HG02678 (cell line): ENCODE measurements around the gene CEACAM21.

Experiments used
- ATAC-seq: cut with Tn5 transposase; IDR thresholded peaks from one replicate; pipeline ENCODE4 v1.9.1; 2021; ENCODE audit warnings: mild to moderate bottlenecking, moderate library complexity; ENCODE audit not compliant: unreplicated experiment

Gene CEACAM21

GRCh38 chr19:41584260-41584810 is 8.4 kb downstream of the CEACAM21 start:
- no peak for ATAC-seq

DNA sequence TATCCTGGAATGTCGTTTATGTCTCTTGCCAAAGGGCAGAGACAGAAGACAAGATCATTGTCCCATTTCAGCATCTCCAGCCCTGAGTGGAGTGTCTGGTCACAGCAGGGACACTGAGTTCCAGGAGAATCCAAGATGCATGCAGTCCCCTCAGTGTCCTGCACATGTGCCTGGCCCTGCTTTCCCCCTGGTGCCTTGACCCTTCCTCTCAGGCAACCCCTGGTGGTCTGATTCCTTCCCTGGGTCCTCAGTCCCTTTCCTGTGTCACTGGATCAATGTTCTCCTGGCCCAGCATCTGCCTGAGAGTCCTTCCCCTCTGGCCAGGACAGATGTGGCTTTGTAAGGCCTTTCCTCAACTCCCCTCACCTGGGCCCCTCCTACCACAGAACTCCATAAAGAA is 9.0 kb downstream of the CEACAM21 start:
- ATAC-seq = no peak

GRCh38 chr19:41586064-41586463 is 10.1 kb downstream of the CEACAM21 start:
- ATAC-seq = no peak

DNA sequence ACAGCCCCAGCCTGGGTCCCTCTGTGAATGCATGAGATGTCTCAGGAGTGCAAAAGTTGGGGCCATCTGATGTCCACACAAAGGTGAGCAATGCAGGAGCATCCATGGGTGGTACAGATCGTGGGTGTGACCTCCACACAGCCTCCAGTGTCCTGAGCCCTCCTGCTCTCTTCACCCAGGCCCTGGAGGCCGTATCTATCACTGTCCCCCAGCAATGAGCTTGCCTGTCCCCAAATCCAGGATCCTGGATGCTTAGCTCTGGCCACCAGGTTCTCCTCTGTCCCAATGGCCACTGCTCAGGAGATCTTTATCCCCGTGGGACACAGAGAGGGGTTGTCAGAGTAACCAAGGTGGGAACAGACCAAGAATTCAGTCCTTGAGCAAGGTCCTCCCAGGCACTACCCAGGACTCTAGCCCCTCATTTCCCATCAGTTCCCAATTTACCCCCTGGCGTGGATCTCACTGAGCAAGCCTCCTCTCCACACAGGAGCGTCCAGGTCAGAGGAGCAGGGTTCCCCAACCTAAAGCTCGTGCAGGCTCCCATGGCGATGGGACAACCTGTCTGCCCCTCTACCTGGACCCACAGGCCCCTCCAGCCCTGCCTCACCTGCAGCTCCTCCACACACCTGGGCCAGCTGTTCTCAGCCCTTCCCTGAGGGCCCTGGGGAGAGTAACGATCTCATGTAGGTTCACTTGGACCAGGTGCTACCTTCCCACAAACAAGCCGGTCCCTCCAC is 11.3 kb downstream of the CEACAM21 start:
- ATAC-seq = no peak

- ATAC-seq = no peak
These were observed 11.9 kb downstream of the CEACAM21 start for GRCh38 chr19:41587838-41588210.

DNA sequence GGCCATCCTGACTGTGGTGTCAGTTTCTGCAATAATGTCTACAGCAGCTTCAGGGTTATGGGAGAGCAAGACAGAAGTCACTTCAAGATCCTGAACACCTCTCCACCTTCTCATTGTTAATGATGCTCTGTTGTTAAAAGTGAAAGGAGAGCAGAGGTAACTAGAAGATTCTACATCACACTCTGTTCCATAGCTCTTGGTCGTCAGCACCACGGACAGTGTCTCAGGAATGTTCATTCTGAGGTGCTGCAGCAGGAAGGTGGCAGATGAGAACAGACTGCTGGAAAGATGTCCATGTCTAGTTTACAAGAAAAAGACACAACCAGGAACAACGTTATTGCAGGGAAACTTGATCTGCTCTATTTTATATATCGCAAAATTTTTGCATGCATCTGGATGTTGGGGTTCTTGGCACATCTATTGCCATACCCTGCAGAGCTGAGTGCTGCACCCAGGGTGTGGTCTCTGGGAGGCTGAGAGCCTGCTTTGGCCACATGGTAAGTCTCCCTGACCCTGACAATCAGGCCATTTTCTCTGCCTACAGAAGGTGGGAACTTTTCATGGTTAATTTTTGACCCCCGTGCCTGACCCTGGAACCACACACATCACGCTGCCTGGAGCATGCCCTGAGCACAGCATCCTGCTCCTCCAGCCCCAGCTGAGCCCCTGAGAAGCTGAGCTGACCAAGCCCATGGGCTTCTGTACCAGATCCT is 12.7 kb downstream of the CEACAM21 start:
- ATAC-seq = no peak

GRCh38 chr19:41589371-41589770 is 13.4 kb downstream of the CEACAM21 start:
- ATAC-seq = no peak

- ATAC-seq = no peak
These were observed 15.0 kb downstream of the CEACAM21 start for GRCh38 chr19:41590936-41591335.

- no peak for ATAC-seq
These were observed 16.1 kb downstream of the CEACAM21 start for GRCh38 chr19:41591951-41592562.

- peak; percentile 61 for ATAC-seq
These were observed 19.4 kb downstream of the CEACAM21 start for GRCh38 chr19:41595258-41595889.

GRCh38 chr19:41595890-41596280 is 19.9 kb downstream of the CEACAM21 start:
- ATAC-seq = no peak

GRCh38 chr19:41597600-41598041 is 21.7 kb downstream of the CEACAM21 start:
- ATAC-seq = no peak

DNA sequence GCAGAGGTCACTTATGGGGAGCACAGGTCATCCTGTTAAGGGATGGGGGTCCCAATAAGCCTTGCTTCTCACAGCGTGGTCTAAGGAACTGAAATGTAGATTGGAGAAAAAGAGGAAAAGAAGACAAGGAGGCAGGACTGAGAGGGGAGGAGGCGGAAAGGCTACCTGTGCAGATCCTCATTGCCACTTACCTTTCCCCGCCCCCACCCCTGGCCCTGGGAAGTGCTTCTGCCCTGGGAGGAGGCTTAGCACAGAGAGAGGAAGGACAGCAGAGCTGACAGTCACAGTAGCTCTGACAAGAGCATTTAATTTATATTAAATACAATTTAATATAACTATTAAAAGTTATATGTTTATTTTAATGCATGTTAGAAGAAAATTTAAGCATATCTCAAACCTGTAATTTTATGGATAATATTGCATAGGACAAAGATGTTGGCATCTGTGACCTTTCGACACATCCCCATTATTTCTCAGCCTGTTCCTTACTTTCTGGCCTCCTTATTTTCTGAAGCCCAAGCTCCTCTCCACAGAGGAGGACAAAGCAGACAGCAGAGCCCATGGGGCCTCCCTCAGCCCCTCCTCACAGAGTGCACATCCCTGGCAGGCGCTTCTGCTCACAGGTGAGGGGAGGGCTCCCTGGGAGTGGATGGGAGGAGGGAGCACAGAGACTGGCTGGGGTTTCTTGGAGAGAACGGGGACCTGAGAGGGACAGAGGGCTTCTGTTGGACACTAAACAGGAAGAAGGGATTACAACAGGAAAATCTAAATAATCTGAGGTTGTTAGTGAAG is 23.4 kb downstream of the CEACAM21 start:
- ATAC-seq = no peak

GRCh38 chr19:41601771-41602170 is 25.8 kb downstream of the CEACAM21 start:
- no peak for ATAC-seq

GRCh38 chr19:41604831-41605230 is 28.9 kb downstream of the CEACAM21 start:
- no peak for ATAC-seq

DNA sequence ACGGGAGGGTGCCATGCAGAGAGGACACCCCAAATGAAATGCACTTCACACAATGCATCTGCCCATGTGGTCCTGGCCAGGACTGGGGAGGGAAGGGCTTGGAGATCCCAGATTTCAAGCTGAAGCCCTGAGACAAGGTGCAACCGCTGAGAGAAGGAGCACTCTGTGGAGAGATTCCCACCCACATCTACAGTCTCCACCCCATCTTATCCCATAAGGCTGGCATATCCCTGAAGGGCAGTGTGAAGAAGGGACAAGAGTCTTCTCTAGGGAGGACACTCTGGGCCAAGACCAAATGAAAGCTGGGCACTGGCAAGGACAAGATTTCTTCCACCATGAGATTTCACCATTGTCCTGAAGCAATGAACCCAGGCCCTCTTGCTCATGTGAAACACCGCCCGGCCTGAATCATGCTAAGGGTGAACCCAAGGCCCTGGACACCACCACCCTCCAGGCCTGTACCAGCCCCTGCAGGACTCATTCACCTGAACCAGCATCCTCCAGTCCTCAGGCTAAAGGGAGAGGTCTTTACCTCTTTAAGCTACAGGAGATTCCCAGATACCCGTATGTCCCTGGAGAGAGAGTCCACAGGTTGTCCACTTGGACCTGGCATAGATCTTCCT is 30.4 kb downstream of the CEACAM21 start:
- ATAC-seq = no peak

DNA sequence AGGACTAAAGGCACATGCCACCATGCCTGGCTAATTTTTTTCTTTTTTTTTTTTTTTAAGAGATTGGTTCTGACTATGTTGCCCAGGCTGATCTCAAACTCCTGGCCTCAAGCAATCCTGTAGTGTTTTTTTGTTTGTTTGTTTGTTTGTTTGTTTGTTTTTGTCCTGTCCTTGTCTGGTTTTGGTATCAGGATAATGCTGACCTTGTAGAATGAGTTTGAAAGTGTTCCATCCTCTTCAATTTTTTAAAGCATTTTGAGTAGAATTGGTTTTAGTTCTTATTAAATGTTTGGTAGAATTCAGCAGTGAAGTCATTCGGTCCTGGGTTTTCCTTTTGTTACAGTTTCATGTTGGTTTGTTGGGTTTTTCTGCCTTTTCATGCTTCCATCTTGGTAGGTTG is 31.7 kb downstream of the CEACAM21 start:
- no peak for ATAC-seq

- ATAC-seq = no peak
These were observed 34.8 kb downstream of the CEACAM21 start for GRCh38 chr19:41610789-41611188.

DNA sequence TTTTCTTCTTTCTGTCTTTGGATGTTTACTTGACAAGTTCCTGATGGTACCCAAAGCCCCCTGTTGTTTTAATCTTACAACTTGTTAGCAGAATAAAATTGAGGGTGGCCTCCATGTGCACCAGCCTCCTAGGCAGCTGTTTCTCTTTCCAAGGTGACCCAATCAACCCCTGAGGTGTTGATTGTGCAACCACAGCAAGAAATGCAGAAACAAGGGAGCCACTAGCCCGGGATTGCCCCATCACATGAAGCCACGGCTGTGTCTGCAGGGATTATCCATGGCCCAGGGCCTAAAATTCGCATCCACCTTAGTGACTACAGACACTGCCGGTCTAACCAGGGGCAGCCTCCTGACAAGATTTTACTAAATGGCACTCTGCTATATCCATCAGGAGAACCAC is 36.5 kb downstream of the CEACAM21 start:
- no peak for ATAC-seq

DNA sequence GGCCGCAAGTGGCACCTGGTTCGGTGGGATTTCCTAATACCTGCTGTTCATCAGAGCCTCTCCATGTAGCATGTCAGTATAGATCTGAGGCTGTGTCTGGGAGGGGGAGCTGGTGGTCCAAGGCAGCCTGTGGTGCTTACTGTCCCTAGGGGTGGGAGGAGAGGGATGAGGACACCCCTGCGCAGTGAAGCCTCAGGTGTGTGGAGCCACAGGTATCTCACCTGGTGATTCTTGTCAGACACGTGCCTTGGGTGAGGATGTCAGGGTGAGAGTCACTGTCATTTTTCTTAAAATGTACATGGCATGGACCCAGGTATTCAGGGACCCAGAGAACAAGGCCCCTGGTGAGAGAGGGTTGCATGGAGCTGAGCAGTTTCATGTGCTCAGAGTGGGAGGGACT is 39.2 kb downstream of the CEACAM21 start:
- no peak for ATAC-seq
